ENCODE measurements around the gene IL12RB1.
A peak's percentile ranks its signal among the peaks of the same experiment; 100 is the strongest.

The IL12RB1 gene

GRCh38 chr19:18020212-18021085 lies 66.3 kb downstream of the IL12RB1 start:
- DNase-seq = peak; percentile 85 to 98 (median 93)
- intact Hi-C loops (cut with DNase I) = no loop called here

GRCh38 chr19:18017275-18018083 lies 69.3 kb downstream of the IL12RB1 start:
- intact Hi-C loops (cut with DNase I) = no loop called here

GRCh38 chr19:18016209-18016910 lies 70.4 kb downstream of the IL12RB1 start:
- intact Hi-C loops (cut with DNase I) = no loop called here
- DNase-seq = no peak

More at GRCh38 chr19:18017275-18018083, 69.3 kb downstream of the IL12RB1 start:
- no peak for DNase-seq

GRCh38 chr19:18014197-18014596 lies 72.5 kb downstream of the IL12RB1 start:
- intact Hi-C loops (cut with DNase I) = no loop called here
- DNase-seq = no peak

DNA sequence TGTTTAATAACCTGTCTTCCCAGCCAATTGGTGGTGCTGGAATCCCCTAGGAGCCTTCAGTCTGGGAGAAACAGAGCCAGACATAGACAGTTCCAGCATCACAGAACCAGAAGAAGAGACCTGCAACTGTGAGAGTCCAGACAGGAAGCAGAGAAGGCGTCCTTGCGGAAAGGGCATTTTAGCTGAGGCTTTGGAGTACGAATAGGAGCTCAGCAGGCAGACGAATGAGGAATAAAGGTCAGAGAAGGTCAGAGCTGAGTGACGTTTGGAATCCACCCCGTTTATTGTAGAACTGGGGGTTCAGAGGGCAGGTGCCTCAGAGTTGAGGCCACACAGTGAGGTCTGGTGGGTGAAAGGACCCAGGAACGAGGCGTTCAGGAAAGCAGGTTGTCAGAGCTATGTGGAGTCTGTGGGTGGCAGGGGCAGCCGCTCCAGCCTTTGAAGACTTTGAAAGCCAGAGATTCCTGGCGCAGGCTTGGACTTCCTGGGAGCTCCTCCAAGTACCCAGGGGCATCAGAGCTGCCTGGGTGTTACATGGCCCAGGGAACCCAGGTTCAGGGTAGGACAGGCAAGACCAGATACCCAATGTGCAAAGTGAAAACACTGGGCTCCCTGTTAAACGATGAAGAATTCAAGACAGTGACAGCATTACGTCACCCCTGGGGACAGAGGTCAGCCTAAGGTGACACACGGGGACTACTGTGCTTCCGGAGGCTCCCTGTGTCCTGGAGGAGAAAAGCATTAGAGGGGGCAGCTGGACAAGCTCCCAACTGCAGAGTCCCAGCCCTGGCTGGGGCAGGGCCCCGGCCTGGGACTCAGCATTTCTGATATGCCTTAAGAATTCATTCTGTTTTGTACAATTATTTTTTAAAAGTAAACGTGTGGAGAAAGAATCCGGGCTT lies 73.3 kb downstream of the IL12RB1 start:
- intact Hi-C loops (cut with DNase I) = no loop called here
- DNase-seq = no peak

GRCh38 chr19:18010149-18010548 lies 76.6 kb downstream of the IL12RB1 start:
- intact Hi-C loops (cut with DNase I) = no loop called here

GRCh38 chr19:18009412-18010066 lies 77.2 kb downstream of the IL12RB1 start:
- intact Hi-C loops (cut with DNase I) = loop anchor here (5.0 kb wide), 1 partner anchor 143 kb away; the partner anchor contains the start of gene PIK3R2

More at GRCh38 chr19:18010149-18010548, 76.6 kb downstream of the IL12RB1 start:
- DNase-seq = no peak

More at GRCh38 chr19:18009412-18010066, 77.2 kb downstream of the IL12RB1 start:
- peak in 20 of 42 donors; percentile 34 to 82 (median 52) for DNase-seq

Data from head of caudate nucleus (tissue), 42 donors.